Retinal pigment epithelial cell (primary cell): ENCODE results near the gene SIRT1.

Experiments used
- DNase-seq: peaks from one replicate; pipeline ENCODE4 v3.0.0-alpha.2; 2010; ENCODE audit warnings: low read depth
- H3K4me3 ChIP-seq: 2 replicates; pipeline ENCODE4 v1.5.1; 2011; ENCODE audit warnings: mild to moderate bottlenecking, low read length, control low read depth, moderate library complexity
- TF ChIP-seq, protein P1 (sequence below): conservative IDR thresholded peaks from 2 replicates; pipeline ENCODE4 v1.5.1; 2011; ENCODE audit warnings: low read depth, low read length, control low read depth, inconsistent platforms

SIRT1 gene

DNA sequence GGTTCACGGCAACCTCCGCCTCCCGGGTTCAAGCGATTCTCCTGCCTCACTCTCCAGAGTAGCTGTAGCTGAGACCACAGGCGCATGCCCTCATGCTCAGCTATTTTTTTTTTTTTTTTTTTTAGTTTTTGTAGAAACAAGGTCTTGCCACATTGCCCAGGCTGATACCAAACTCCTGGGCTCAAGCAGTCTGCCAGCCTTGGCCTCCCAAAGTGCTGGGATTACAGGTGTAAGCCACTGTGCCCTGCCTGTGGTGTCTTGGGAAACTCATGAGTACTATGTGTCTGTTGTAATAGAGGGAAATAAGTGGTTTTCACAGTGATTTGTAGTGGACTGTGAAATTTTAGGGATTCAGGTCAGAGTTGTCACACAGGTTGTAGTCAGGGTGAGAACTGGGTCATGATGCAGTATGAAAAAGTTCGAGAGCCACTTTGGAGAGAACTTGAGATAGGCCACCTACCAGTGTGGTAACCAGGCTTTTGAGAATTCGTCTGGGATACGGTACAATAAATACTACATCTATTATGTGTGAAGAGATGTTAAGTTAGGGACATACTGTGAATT lies 30.4 kb downstream of the SIRT1 start:
- DNase-seq, result no peak
- TF ChIP-seq, protein P1, sequence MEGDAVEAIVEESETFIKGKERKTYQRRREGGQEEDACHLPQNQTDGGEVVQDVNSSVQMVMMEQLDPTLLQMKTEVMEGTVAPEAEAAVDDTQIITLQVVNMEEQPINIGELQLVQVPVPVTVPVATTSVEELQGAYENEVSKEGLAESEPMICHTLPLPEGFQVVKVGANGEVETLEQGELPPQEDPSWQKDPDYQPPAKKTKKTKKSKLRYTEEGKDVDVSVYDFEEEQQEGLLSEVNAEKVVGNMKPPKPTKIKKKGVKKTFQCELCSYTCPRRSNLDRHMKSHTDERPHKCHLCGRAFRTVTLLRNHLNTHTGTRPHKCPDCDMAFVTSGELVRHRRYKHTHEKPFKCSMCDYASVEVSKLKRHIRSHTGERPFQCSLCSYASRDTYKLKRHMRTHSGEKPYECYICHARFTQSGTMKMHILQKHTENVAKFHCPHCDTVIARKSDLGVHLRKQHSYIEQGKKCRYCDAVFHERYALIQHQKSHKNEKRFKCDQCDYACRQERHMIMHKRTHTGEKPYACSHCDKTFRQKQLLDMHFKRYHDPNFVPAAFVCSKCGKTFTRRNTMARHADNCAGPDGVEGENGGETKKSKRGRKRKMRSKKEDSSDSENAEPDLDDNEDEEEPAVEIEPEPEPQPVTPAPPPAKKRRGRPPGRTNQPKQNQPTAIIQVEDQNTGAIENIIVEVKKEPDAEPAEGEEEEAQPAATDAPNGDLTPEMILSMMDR, result no peak
- no peak overlapping the region for H3K4me3 ChIP-seq

DNA sequence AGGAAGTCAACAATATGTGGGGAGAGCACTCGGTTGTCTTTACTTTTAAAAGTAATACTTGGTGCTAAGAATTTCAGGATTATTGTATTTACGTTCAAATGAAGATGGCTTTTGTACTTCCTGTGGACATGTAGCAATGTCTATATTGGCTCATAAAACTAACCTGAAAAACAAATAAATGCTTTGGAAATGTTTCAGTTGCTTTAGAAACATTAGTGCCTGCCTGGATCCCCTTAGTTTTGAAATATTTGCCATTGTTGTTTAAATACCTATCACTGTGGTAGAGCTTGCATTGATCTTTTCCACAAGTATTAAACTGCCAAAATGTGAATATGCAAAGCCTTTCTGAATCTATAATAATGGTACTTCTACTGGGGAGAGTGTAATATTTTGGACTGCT lies 32.7 kb downstream of the SIRT1 start:
- H3K4me3 ChIP-seq, result no peak overlapping the region
- TF ChIP-seq, protein P1, result no peak
- DNase-seq, result no peak

DNA sequence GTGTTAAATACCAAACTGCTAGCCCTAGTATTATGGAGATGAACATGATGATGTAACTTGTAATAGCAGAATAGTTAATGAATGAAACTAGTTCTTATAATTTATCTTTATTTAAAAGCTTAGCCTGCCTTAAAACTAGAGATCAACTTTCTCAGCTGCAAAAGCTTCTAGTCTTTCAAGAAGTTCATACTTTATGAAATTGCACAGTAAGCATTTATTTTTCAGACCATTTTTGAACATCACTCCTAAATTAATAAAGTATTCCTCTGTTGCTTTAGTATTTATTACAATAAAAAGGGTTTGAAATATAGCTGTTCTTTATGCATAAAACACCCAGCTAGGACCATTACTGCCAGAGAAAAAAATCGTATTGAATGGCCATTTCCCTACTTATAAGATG lies 33.2 kb downstream of the SIRT1 start:
- TF ChIP-seq, protein P1, result no peak
- no peak overlapping the region for H3K4me3 ChIP-seq
- DNase-seq, result no peak

DNA sequence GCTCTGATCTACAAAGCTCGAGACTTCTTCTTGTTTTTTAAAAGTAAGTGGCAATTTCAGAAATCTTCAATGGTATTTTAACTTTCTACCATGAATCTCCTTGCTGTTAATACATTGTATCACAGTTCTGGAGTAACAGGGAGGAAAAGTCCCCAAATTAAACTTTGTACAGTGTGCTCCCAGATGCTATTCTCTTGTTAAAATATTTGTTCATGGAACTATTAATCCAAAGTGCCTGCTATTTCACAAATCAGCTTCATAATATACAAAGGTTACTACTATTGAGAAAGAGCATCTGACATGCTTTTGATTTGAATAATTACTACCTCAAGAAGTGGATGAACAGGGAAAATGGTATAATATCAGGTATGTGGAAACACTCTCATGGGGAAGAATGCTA lies 36.6 kb downstream of the SIRT1 start:
- TF ChIP-seq, protein P1, result no peak
- DNase-seq, result no peak
- no peak overlapping the region for H3K4me3 ChIP-seq

DNA sequence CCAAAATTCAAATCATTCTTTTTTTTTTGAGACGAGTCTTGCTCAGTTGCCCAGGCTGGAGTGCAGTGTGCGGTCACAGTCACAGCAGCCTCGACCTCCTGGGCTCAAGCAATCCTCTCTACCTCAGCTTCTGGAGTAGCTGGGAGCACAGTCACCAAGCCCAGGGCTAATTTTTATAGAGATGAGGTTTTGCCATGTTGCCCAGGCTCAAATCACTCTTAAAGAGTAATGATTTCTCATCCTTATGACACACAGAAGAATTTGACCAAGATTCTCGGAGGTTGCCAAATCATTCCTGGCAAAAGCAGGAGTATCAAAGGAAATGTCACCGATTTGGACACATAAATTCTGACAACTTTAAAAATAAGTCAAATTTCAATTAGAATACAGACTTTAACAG lies 39.1 kb downstream of the SIRT1 start:
- TF ChIP-seq, protein P1, result no peak
- no peak overlapping the region for H3K4me3 ChIP-seq
- DNase-seq, result no peak

DNA sequence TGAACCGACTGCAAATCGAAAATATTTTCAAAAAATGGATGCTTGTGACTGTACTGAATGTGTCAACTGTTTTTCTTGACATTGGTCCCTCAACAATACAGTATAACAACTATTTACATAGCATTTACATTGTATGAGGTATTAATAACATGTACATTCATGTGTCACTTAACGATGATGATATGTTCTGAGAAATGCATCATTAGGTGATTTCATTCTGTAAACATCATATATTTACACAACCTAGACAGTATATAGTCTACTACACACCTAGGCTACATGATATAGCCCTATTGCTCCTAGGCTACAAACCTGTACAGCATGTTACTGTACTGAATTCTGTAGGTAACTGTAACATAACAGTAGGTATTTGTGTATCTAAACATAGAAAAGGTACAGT lies 39.7 kb downstream of the SIRT1 start:
- H3K4me3 ChIP-seq, result no peak overlapping the region
- DNase-seq, result no peak
- TF ChIP-seq, protein P1, result no peak

DNA sequence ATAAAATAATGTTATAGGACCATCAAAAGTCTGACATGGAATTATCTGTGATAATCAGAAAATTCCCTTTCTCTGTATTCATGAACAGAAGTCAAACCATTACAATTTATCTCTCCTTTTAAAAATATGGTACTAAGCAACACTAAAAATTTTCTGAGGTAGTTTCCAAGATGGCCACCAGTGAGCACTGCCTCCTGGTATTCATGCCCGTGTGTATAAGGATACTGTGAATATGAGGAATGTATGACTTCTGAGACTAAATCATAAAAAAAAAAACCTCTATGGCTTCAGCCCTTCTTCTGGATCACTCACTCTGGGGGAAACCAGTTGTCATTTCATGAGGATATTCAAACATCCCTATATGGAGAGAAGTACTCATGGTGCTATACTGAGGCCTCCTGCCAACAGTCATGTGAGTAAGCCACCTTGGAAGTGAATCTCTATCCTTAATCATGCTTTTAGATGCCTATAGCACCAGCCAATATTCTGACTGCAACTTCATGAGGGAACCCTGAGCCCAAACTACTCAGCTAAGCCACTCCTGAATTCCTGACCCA lies 41.1 kb downstream of the SIRT1 start:
- TF ChIP-seq, protein P1, result no peak
- H3K4me3 ChIP-seq, result no peak overlapping the region
- no peak for DNase-seq
